ENCODE measurements around the gene PHGDH.
"Not testable (repeated sequence)": the region's sequence is repeated elsewhere in the genome, so short reads cannot be mapped to it uniquely, and the experiment has no call there.

PHGDH gene

GRCh38 chr1:119766374-119766794 lies 54.6 kb downstream of the PHGDH start:
- DNase-seq: no peak

GRCh38 chr1:119767486-119767885 lies 55.8 kb downstream of the PHGDH start:
- no peak for DNase-seq

DNA sequence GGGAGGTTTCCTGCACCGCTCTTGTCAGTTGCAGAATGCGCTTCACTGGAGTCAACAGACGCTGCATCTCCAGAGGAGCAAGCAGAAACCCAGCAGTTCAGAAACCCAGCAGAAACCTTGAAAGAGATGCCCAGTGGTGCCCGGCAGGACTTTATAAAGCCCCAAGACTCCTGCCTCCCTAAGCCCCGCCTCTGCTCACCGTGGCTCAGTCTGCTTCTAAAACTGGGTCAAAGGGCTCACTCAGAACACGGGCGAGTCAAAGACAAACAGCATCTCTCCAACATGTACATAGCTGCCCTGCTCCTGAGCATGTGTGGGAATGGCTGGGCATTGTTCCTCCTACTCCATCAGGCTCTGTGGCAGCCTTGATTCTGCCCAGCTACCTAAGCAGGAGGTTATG lies 57.0 kb downstream of the PHGDH start, which contains the start of gene HMGCS2:
HMGCS2 (minus strand) TSS at position 128 of the 400 bp plus-strand sequence; CDS start at position 67, 61 bp downstream.
- no peak for DNase-seq

DNA sequence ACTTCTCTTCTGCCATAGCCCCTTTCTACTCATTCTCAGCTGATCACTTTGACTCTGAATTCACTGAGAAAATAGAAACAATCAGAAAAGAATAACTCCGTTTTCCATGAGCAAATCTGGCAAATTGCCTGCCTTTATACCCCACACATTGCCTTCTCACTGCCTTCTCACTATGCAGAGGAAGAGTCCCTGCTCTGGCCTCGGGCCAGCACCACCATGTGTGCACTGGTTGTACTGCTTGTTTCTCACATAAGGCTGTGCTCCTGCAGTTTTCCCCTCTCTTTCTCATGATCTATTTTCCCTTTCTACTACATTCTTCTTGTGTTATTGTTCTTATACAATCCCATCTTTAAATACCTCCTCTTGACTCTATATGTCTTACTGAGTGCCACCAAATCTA lies 59.3 kb downstream of the PHGDH start:
- no peak for DNase-seq

- DNase-seq: no peak
Observed at GRCh38 chr1:119771770-119772169, 60.0 kb downstream of the PHGDH start.

DNA sequence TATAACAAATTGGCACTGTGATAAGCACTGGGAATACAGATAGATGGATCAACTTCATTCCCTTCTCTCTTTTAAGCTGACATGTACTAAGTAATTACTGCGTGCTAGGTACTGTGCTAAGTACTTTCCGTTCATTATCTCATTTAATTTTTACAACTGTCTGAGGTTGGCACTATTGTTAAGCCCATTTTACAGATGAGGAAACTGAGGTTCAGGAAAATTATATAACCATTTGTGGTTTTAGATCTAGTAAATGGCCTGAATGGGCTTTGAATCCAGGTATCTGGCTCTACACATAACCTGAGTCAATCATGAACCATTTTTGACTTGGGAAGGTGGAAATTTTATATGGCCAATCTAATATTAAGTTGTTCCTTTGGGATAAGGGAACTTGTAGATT lies 60.6 kb downstream of the PHGDH start:
- DNase-seq: no peak

GRCh38 chr1:119773711-119774241 lies 62.0 kb downstream of the PHGDH start:
- no peak for DNase-seq

DNA sequence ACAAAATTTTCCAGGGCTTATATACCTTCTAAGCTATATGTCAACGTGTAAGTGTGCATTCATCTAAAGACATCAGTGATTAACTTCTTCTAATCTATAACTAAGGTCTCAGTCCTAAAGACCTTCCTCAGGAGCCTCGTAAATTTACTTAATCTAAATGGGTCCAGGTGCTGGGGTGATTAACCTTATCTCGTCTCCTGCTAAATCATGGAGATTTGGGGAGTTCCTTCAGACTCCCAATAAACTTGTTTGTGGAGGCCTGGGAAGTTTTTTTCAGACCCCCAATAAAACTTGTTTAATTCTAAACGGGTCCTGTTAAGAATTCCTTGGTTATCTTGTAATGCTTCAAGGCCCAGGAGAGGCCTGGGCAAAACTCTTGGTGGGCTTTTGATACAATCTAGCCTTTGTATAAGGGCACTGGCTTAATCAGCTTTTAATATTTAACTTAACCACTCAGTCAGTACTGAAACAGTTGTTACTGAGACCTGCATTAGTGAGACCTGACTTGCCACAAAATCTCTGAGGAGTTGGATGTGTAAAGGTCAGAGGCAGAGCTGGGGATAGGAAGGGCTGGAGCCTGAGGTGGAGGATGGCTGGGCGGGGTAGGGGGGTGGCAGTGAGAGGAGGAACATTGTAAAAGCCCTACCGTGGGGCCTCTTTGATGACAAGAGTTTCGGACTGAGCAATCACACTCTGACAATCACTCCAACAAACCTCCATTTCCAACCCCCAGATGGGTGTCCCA lies 63.2 kb downstream of the PHGDH start:
- DNase-seq: no peak

DNA sequence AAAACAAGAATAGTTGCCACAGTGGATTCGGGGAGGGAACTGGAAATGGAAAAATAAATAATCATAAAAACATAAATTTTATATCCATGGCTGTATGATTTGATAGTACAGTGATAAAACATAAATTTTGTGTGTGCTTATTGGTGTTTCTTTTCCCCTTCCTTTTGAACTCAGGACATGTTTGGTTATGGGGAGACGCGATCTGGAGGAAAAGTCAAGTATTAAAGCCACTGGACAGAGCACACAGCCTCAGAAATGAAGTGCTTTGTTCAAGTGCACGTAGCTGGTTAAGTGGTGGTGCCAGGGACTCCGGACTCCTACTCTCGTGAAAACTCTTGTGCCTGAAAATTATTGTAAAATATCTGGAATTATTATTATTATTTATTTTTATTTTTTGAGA lies 66.6 kb downstream of the PHGDH start:
- no peak for DNase-seq

DNA sequence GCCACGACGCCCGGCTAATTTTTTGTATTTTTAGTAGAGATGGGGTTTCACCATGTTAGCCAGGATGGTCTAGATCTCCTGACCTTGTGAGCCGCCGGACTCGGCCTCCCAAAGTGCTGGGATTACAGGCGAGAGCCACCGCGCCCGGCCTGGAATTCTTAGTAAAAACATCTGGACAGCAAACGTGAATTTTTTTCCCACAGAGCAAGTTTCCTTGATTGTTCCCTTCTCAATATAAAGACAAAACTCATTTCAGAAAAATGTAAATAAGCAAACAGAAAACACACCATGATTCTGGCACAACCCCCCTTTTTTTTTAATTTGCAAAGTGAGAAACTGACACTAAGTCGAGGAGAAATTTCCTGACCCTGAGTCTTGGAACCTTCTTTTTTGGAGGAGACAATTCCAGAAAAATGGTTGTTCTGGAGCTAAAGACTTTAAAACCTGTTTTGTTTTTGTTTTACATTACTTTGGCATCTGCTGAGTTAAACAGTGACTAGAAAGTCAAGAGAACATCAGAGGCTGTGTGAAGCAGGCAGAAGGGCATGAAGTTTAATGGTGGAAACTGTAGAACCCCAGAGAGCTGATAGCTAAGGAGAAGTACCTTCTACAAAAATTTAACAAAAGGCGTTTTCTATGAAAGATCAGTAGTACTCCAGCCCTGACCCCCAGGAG lies 67.3 kb downstream of the PHGDH start:
- DNase-seq: no peak

DNA sequence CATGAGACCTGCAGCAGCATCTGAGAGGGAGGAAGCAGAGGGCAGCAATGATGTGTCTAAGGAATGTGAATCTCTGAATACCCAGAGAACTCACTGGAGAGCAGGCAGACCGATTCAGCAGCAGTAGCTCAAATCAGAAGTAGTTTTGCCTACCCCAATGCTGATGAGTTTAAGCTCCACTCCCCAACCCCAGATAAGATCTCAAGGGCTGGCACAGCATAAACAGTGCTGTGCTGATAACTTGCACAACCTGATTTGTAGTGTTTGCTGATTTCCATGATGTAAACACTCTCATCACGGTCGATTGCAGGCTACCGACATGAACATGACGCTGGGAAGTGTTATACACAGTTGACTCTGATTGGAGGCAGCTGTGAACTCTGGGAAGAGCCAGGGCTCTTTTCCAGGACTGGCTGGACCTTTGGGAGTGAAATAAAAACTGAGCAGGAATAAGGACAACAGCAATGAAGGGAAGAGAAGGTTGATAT lies 68.2 kb downstream of the PHGDH start:
- DNase-seq: no peak

- no peak for DNase-seq
Observed at GRCh38 chr1:119781434-119782210, 69.9 kb downstream of the PHGDH start.

DNA sequence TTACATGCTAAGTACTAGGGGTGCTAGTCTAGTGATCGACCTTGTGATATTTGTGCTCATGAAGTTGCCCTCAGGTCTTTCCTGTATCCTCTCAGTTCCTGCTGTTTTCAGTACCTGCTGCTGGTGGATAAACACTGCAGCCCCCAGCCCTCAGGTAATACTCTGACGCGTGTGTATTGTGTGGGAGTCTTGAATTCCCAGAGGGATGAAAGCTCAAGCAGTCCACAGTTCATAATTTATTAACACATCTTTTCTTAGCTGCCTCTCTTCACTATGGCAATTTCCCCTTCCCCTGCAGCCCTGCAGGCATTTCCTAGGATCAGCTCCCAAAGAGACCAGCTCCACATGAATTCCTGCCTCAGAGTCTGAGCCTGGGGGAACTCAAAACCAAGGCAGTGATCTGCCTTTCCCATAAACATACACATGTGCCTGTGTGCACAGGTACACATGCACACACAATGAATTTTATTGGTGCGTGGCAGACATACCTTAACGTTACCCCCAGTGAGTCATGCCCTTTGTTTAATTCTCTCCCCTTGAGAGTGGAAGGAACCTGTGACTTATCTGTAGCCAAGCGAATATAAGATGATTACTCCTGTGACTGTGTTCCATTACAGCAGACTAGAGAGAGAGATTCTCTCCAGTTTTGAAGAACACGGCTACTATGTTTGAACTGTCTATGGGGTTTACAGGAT lies 71.0 kb downstream of the PHGDH start:
- no peak for DNase-seq

GRCh38 chr1:119783354-119784185 lies 71.8 kb downstream of the PHGDH start:
- DNase-seq: no peak

DNA sequence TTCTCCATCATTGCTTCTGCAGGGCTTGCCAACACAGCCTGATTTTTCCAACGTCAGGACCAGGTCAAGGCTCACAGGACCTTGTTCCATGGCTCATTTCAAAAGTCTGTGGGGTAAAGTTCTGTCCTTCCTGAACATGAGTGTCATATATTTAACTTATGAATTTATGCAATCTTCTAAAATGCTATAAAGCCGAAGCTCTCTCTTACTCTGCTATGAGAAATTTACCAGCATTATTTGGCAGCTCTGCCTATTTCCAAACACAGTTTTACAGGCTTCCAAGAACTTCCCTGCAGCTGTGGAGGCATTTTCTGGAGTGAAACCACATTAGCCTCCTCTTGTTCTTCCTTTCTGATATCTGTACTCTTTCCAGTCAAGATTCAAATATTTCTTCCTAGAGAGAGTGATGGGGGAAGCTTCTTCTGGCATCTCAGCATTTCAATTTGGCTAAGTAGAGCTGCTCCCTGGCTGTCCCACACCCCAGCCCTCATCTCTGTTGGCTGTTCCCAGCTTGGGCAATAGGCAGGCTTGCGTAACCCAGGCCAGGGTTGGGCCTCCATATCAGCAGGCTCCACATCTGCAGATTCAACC lies 72.6 kb downstream of the PHGDH start:
- DNase-seq: no peak

DNA sequence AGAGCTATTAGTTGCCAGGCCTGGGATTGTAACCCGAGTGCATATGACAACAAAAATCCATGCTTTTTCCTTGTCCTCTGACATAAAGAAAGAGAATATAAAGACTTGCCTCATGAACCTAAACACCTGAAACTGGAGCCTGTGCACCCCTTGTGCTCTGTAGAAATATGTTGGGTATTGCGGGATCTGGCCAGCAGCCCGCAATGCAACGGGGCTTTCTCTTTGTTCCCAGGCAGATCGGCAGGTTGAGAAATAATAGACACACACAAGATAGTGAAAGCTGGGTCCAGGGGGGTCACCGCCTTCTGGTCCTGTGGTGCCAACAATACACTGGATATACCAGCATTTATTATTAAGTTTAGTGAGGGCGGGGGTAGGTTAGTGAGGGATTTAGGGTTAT lies 74.3 kb downstream of the PHGDH start:
- DNase-seq: not testable (repeated sequence)

- not testable (repeated sequence) for DNase-seq
Observed at GRCh38 chr1:119786473-119787050, 74.8 kb downstream of the PHGDH start.

- no peak for DNase-seq
Observed at GRCh38 chr1:119787776-119788175, 76.0 kb downstream of the PHGDH start.

- DNase-seq: no peak
Observed at GRCh38 chr1:119790451-119791198, 78.9 kb downstream of the PHGDH start.

DNA sequence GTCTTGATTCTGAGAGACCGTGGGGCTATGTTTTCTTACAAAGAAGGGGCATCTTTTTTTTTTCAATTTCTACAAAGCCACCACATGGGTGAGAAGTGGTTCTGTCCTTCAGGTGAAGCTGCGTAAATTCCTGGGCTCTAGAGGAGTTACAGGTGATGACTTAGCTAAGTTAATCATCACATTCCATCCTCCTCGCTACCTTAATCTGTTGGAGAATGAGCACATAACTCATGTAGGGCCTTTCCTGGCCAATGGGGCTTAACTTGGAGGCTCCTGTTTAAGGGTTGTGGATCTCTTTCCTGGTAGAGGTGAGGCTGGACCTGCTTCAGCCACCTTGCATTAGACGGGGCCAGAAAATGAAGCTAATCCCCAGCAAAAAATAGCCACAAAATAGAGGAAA lies 79.6 kb downstream of the PHGDH start:
- no peak for DNase-seq

Data from stimulated activated CD4-positive, alpha-beta T cell treated with anti-CD3 and anti-CD28 coated beads, Interleukin-2, amount 100 ng/mL, for 48 hours (primary cell).